H1 (cell line): ENCODE data around the gene LMAN2. TPM values are rescaled to one million over a fixed set of nuclear protein-coding genes. Genes with fewer than 3 reads are reported as not detected.

Source experiments
- CTCF ChIA-PET: fragments of 300-600 bp; sonication (Branson Sonifier 250); formaldehyde crosslinking; loops from one replicate; lab custom pipeline; 2021; ENCODE audit not compliant: partially characterized antibody; lab: Charles Lee
- POLR2A ChIA-PET: fragments of 300-600 bp; sonication (Branson Sonifier 250); formaldehyde crosslinking; loops from one replicate; lab custom pipeline; 2021; ENCODE audit warnings: inconsistent platforms; ENCODE audit not compliant: partially characterized antibody; lab: Charles Lee
- DNase-seq, 2 experiments: peaks; one replicate each; pipeline versions ENCODE4 v3.0.0 to v3.0.0-alpha.2; 2010 to 2022; ENCODE audit warnings: low spot score in 2 of 2, low read depth in 1 of 2, mixed read lengths in 1 of 2
- FAIRE-seq: peaks from 2 replicates; lab custom pipeline; 2011; peaks lifted over from hg19 to GRCh38; lab: Jason Lieb, UNC
- H2AFZ ChIP-seq: 2 replicates; pipeline ENCODE4 v1.8.1; 2012; ENCODE audit warnings: low read length, inconsistent platforms
- H2AK5ac ChIP-seq: 2 replicates; pipeline ENCODE4 v1.6.1; 2013; ENCODE audit warnings: low read depth, low read length
- H2BK120ac ChIP-seq: replicated peaks from 2 replicates; pipeline ENCODE3; 2013; ENCODE audit warnings: low read depth, low read length, inconsistent platforms
- H2BK12ac ChIP-seq: 2 replicates; pipeline ENCODE4 v1.6.1; 2013; ENCODE audit warnings: low read depth, low read length
- H2BK15ac ChIP-seq: 2 replicates; pipeline ENCODE4 v1.6.1; 2013; ENCODE audit warnings: low read length
- H2BK20ac ChIP-seq: 2 replicates; pipeline ENCODE4 v1.6.1; 2013; ENCODE audit warnings: low read length
- H2BK5ac ChIP-seq: 2 replicates; pipeline ENCODE4 v1.6.1; 2013; ENCODE audit warnings: low read depth, low read length
- H3K14ac ChIP-seq: 2 replicates; pipeline ENCODE4 v1.6.1; 2013; ENCODE audit warnings: inconsistent platforms; ENCODE audit not compliant: insufficient read length
- H3K18ac ChIP-seq: 2 replicates; pipeline ENCODE4 v1.6.1; 2013; ENCODE audit warnings: low read length; ENCODE audit errors: extremely low read depth
- H3K23ac ChIP-seq: 2 replicates; pipeline ENCODE4 v1.6.1; 2013; ENCODE audit warnings: inconsistent platforms; ENCODE audit not compliant: insufficient read length
- H3K23me2 ChIP-seq: 2 replicates; pipeline ENCODE4 v1.6.1; 2013; ENCODE audit warnings: low read depth, low read length
- H3K27ac ChIP-seq: 2 replicates; pipeline ENCODE4 v1.6.1; 2011; ENCODE audit warnings: low read depth, low read length, inconsistent platforms
- H3K27me3 ChIP-seq, 4 experiments: replicated peaks in 1 of 4; 1 replicate in 1 of 4; 2 replicates in 3 of 4; pipeline versions ENCODE4 v1.6.1 to v1.8.1; 2011 to 2013; ENCODE audit warnings: low read length in 3 of 4, mild to moderate bottlenecking in 3 of 4, inconsistent platforms in 2 of 4, mixed read lengths in 2 of 4, moderate library complexity in 1 of 4; ENCODE audit not compliant: control insufficient read depth in 3 of 4, insufficient read depth in 3 of 4; ENCODE audit errors: extremely low read depth in 1 of 4
- H3K36me3 ChIP-seq, 4 experiments: 2 replicates each; pipeline versions ENCODE4 v1.6.1 to v1.8.1; 2011 to 2013; ENCODE audit warnings: mild to moderate bottlenecking in 4 of 4, low read length in 3 of 4, moderate library complexity in 2 of 4, control low read depth in 1 of 4, inconsistent platforms in 1 of 4; ENCODE audit not compliant: insufficient read depth in 4 of 4, control insufficient read depth in 2 of 4
- H3K4ac ChIP-seq: replicated peaks from 2 replicates; pipeline ENCODE3; 2013; ENCODE audit warnings: low read length, low read depth, mixed read lengths, inconsistent platforms; ENCODE audit not compliant: insufficient read length
- H3K4me1 ChIP-seq, 4 experiments: replicated peaks in 1 of 4; 1 replicate in 1 of 4; 2 replicates in 3 of 4; pipeline versions ENCODE4 v1.6.1 to v1.8.1; 2011 to 2013; ENCODE audit warnings: low read length in 3 of 4, inconsistent platforms in 2 of 4, mixed read lengths in 1 of 4; ENCODE audit not compliant: insufficient read depth in 4 of 4, control insufficient read depth in 3 of 4
- H3K4me2 ChIP-seq, 2 experiments: 2 replicates each; pipeline versions ENCODE4 v1.6.1 to v1.8.1; 2011 to 2013; ENCODE audit warnings: low read depth in 2 of 2, low read length in 2 of 2, control low read depth in 1 of 2, inconsistent platforms in 1 of 2, mild to moderate bottlenecking in 1 of 2; ENCODE audit not compliant: insufficient read depth in 1 of 2
- H3K4me3 ChIP-seq, 4 experiments: fragments of 200-600, 300-600 bp in 1 of 4; sonication (generic), shearing (Covaris generic), sonication (Bioruptor Twin) in 1 of 4; 2 replicates each; pipeline versions ENCODE4 v1.5.1 to v1.8.1; 2011 to 2016; ENCODE audit warnings: low read length in 4 of 4, low read depth in 3 of 4, control low read depth in 2 of 4, inconsistent platforms in 2 of 4, mild to moderate bottlenecking in 2 of 4, mixed read lengths in 1 of 4, moderate library complexity in 1 of 4; ENCODE audit not compliant: insufficient read depth in 2 of 4; ENCODE audit errors: extremely low read depth in 1 of 4
- H3K56ac ChIP-seq: replicated peaks from 2 replicates; pipeline ENCODE3; 2013; ENCODE audit warnings: low read depth, mild to moderate bottlenecking, mixed read lengths, low read length, inconsistent platforms; ENCODE audit not compliant: insufficient read length
- H3K79me1 ChIP-seq: 2 replicates; pipeline ENCODE4 v1.6.1; 2013; ENCODE audit warnings: low read depth, low read length, control low read depth
- H3K79me2 ChIP-seq, 2 experiments: 2 replicates each; pipeline versions ENCODE4 v1.6.1 to v1.8.1; 2012 to 2013; ENCODE audit warnings: low read length in 2 of 2, mild to moderate bottlenecking in 2 of 2, inconsistent platforms in 1 of 2; ENCODE audit not compliant: insufficient read depth in 2 of 2, control insufficient read depth in 1 of 2
- H3K9ac ChIP-seq, 4 experiments: replicated peaks in 1 of 4; 1 replicate in 1 of 4; 2 replicates in 3 of 4; pipeline versions ENCODE4 v1.6.1 to v1.8.1; 2011 to 2013; ENCODE audit warnings: low read depth in 3 of 4, low read length in 3 of 4, control low read depth in 2 of 4, mild to moderate bottlenecking in 2 of 4, moderate library complexity in 2 of 4, inconsistent platforms in 1 of 4; ENCODE audit errors: extremely low read depth in 1 of 4
- H3K9me3 ChIP-seq, 2 experiments: 2 replicates each; pipeline versions ENCODE4 v1.6.1 to v1.8.1; 2012 to 2013; ENCODE audit warnings: mild to moderate bottlenecking in 2 of 2, moderate library complexity in 2 of 2, control low read depth in 1 of 2, inconsistent platforms in 1 of 2, low read depth in 1 of 2, low read length in 1 of 2, mixed read lengths in 1 of 2; ENCODE audit not compliant: insufficient read depth in 2 of 2
- H4K20me1 ChIP-seq, 2 experiments: replicated peaks in 1 of 2; 2 replicates each; pipeline versions ENCODE3 to v1.8.1; 2011 to 2013; ENCODE audit warnings: inconsistent platforms in 2 of 2, low read length in 2 of 2, mild to moderate bottlenecking in 1 of 2; ENCODE audit not compliant: insufficient read depth in 2 of 2, control insufficient read depth in 1 of 2
- H4K5ac ChIP-seq: 2 replicates; pipeline ENCODE4 v1.6.1; 2013; ENCODE audit warnings: low read length, low read depth, mixed read lengths, inconsistent platforms; ENCODE audit not compliant: insufficient read length
- H4K8ac ChIP-seq: 2 replicates; pipeline ENCODE4 v1.8.0; 2013; ENCODE audit warnings: mild to moderate bottlenecking, moderate library complexity, low read length, inconsistent platforms; ENCODE audit not compliant: insufficient read depth; ENCODE audit errors: extremely low read depth
- H4K91ac ChIP-seq: replicated peaks from 2 replicates; pipeline ENCODE3; 2013; ENCODE audit warnings: low read length, mixed read lengths, inconsistent platforms; ENCODE audit not compliant: insufficient read length
- ASH2L ChIP-seq: fragments of 200-600, 300-600 bp; sonication (generic); IDR thresholded peaks from one replicate; pipeline ENCODE4 v1.7.1; 2017; ENCODE audit warnings: low read length
- CBX5 ChIP-seq: fragments of 300-800, 300-1000 bp; sonication (generic); IDR thresholded peaks from 2 replicates; pipeline ENCODE4 v1.7.1; 2016; ENCODE audit warnings: antibody characterized with exemption, low read length, low read depth
- EGR1 ChIP-seq: IDR thresholded peaks from 2 replicates; pipeline ENCODE4 v1.6.1; 2011; ENCODE audit warnings: low read depth, low read length, borderline replicate concordance
- EZH2 ChIP-seq: fragments of 200-600 bp; sonication (generic); IDR thresholded peaks from 2 replicates; pipeline ENCODE4 v1.7.1; 2012; ENCODE audit warnings: low read depth, mild to moderate bottlenecking, moderate library complexity, low read length, inconsistent platforms; ENCODE audit not compliant: severe bottlenecking
- FOSL1 ChIP-seq: IDR thresholded peaks from 2 replicates; pipeline ENCODE4 v1.6.1; 2011; ENCODE audit warnings: mild to moderate bottlenecking, low read depth, low read length, moderate library complexity; ENCODE audit not compliant: insufficient read depth
- KDM1A ChIP-seq: fragments of 200-600, 300-600 bp; sonication (generic); IDR thresholded peaks from 2 replicates; pipeline ENCODE4 v1.7.1; 2016; ENCODE audit warnings: mild to moderate bottlenecking, low read length, borderline replicate concordance
- MAFK ChIP-seq: IDR thresholded peaks from 2 replicates; pipeline ENCODE4 v1.6.1; 2012; ENCODE audit warnings: low read depth, mild to moderate bottlenecking, improper control_type of control experiment, low read length
- POLR2AphosphoS5 ChIP-seq: IDR thresholded peaks from 2 replicates; pipeline ENCODE4 v1.6.1; 2011; ENCODE audit warnings: low read depth, low read length
- RAD21 ChIP-seq, 2 experiments: IDR thresholded peaks in 1 of 2; conservative IDR thresholded peaks in 1 of 2; 2 replicates each; pipeline ENCODE4 v1.6.1; 2011; ENCODE audit warnings: low read depth in 2 of 2, low read length in 2 of 2, improper control_type of control experiment in 1 of 2, inconsistent platforms in 1 of 2, mild to moderate bottlenecking in 1 of 2, moderate library complexity in 1 of 2
- SAP30 ChIP-seq: fragments of 300-600 bp; sonication (generic); IDR thresholded peaks from 2 replicates; pipeline ENCODE4 v1.7.1; 2012; ENCODE audit warnings: low read length, moderate library complexity, mild to moderate bottlenecking, inconsistent platforms; ENCODE audit not compliant: insufficient read depth, insufficient replicate concordance
- SP1 ChIP-seq: IDR thresholded peaks from 2 replicates; pipeline ENCODE4 v1.6.1; 2011; ENCODE audit warnings: low read depth, low read length
- SP2 ChIP-seq: IDR thresholded peaks from 2 replicates; pipeline ENCODE4 v1.6.1; 2012; ENCODE audit warnings: mild to moderate bottlenecking, low read length, inconsistent platforms
- SP4 ChIP-seq: IDR thresholded peaks from 2 replicates; pipeline ENCODE4 v1.6.1; 2012; ENCODE audit warnings: low read length, inconsistent platforms
- TAF7 ChIP-seq: optimal IDR thresholded peaks from 2 replicates; pipeline ENCODE3; 2011; ENCODE audit warnings: low read depth, mild to moderate bottlenecking, inconsistent platforms, low read length, moderate library complexity, borderline replicate concordance
- TEAD4 ChIP-seq: IDR thresholded peaks from 2 replicates; pipeline ENCODE4 v1.6.1; 2012; ENCODE audit warnings: low read depth, low read length, inconsistent platforms, mixed read lengths
- WGBS, 2 experiments: shearing (Covaris generic) in 1 of 2; methylation state at CpG; one replicate each; pipeline versions ENCODE4 v1.1.6 to v1.1.7; 2013 to 2015; ENCODE audit warnings: low lambda C conversion rate in 2 of 2, mixed read lengths in 2 of 2, inconsistent platforms in 1 of 2, low coverage in 1 of 2, missing lambda C conversion rate in 1 of 2; ENCODE audit not compliant: insufficient replicate concordance in 2 of 2, insufficient coverage in 1 of 2, insufficient read length in 1 of 2; ENCODE audit errors: extremely low coverage in 1 of 2, missing lambda C conversion rate in 1 of 2; 5-methylcytosine and 5-hydroxymethylcytosine counted together
- polyA plus RNA-seq, 7 experiments: library from polyadenylated mRNA; depleted of rRNA in 3 of 7; stranded (reverse) in 5 of 7; unstranded in 2 of 7; fragments of >200 nt in 5 of 7; fragments of 200-250 nt in 2 of 7; gene quantifications; 1 replicate in 5 of 7; 2 replicates in 1 of 7; 4 replicates in 1 of 7; pipeline versions ENCODE4 v1.2.1 to v1.2.3, GENCODE V29; 2011 to 2013; ENCODE audit warnings: missing spikeins in 2 of 7, mixed read lengths in 2 of 7
- total RNA-seq: library from RNA; stranded (reverse); fragmentation: NEBNext Ultra II Directional; extraction: Animal tissue kit (Norgen Biotek cat#: 25700); gene quantifications from 2 replicates; pipeline ENCODE4 v1.2.1, GENCODE V29; 2021

The LMAN2 gene
- total and polyA plus RNA-seq, 2 of the 8 experiments (the other 6 are each of a cell fraction or from before 2014, with no cell fraction given) = 116 to 225 TPM

DNA sequence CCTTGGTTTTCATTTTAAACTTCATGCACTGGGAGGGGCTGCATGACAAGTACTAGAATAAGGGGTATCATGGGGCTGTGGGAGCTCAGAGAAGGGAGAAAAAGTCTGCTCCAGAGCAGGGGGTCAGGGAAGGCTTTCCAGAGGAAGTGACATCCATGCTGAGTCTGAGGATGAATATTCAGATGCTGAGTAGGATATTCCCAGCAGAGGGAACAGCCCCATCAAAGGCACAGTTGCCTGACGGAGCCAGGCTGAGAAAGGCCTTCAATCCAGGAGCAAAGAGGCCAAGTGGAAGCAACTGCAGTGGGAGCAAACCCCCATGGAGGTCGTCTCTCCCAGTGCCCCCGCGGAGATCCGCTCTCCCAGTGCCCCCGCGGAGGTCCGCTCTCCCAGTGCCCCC lies 44.6 kb upstream of the LMAN2 start:
- Histone ChIP-seq H2BK5ac (no peak overlapping the region), H4K5ac (no peak overlapping the region), H2AK5ac (no peak overlapping the region; the same call in 1 of the 2 replicates), H2BK120ac (no peak overlapping the region), H2BK20ac (no peak overlapping the region), H3K9ac (no peak overlapping the region), H2AFZ (no peak overlapping the region), H3K79me1 (no peaks in the 10 kb centered on the region), H3K79me2 (no peaks in the 10 kb centered on the region), H3K14ac (no peak overlapping the region), H3K23me2 (no peaks in the 10 kb centered on the region), H2BK15ac (no peak overlapping the region), H3K4me2 (no peak overlapping the region), H3K4me1 (no peaks in the 10 kb centered on the region; a peak in 1 of 7 replicates), H3K4me3 (no peak overlapping the region), H3K56ac (no peak overlapping the region), H3K4ac (peak overlapping the region; percentile 33), H2BK12ac (no peak overlapping the region), H3K27ac (no peak overlapping the region), H3K18ac (no peak overlapping the region), H4K91ac (no peak overlapping the region), H3K27me3 (peaks cover 0 to 9% (median 3%) of the 10 kb centered on the region in 4 experiments; a peak in 5 of 7 replicates), H3K9me3 (no peaks in the 10 kb centered on the region), H4K20me1 (no peaks in the 10 kb centered on the region), H3K23ac (no peak overlapping the region), H4K8ac (no peak overlapping the region), H3K36me3 (no peaks in the 10 kb centered on the region)
- DNase-seq (no peak), FAIRE-seq (no peak)
- POLR2A ChIA-PET = interaction anchor here (0.8 kb wide), 1 partner anchor 25 kb away, joined by 3 read pairs; no protein-coding TSS in a partner anchor
- WGBS, 2 experiments = 78% methylated on average over 8 of the region's 8 CpGs; no CpG with 5 or more reads in 1 of the 2 experiments
- CTCF ChIA-PET = interaction anchor here (7.7 to 18.7 kb wide), 3 partner anchors 7 to 51 kb away, joined by 164 to 430 read pairs (median 363); partner anchors contain the start of genes PFN3 and PRR7
- TF ChIP-seq TEAD4 (no peak), EZH2 (no peak), KDM1A (no peak), SP2 (no peak), SP1 (no peak), SP4 (no peak), EGR1 (no peak), RAD21 (IDR thresholded peaks at IDR 0.05 in 1 of 2, conservative IDR thresholded peaks at IDR 0.05 in 1 of 2; ENCODE audit: low read depth in 2 of 2, low read length in 2 of 2) (no peak), MAFK (no peak), SAP30 (no peak), CBX5 (no peak), TAF7 (no peak), POLR2AphosphoS5 (no peak), FOSL1 (no peak), ASH2L (no peak)
